Panc1 (cell line): ENCODE measurements around the gene MAN1A1. TPM values are rescaled to one million over a fixed set of nuclear protein-coding genes. Genes with fewer than 3 reads are reported as not detected.

ENCODE experiments used
- ATAC-seq: fragments of 200-7000 bp; cut with Tn5 transposase; 2 replicates; pipeline ENCODE4 v1.9.1; 2020; ENCODE audit warnings: mild to moderate bottlenecking, moderate library complexity
- BruUV-seq: library from RNA; stranded (reverse); fragments of 400-500 nt; replicated peaks from 2 replicates; lab custom pipeline; 2021; lab: Mats Ljungman, UMichigan
- CTCF ChIA-PET: fragments of 300-600 bp; sonication (Branson Sonifier 250); formaldehyde crosslinking; loops from one replicate; lab custom pipeline; 2022; ENCODE audit warnings: antibody characterized with exemption; lab: Charles Lee
- POLR2A ChIA-PET: fragments of 300-600 bp; sonication (Branson Sonifier 250); formaldehyde crosslinking; loops from one replicate; lab custom pipeline; 2022; ENCODE audit warnings: antibody characterized with exemption; lab: Charles Lee
- DNase-seq: peaks from one replicate; pipeline ENCODE4 v3.0.0-alpha.2; 2010; ENCODE audit warnings: low read depth, low spot score
- H3K27ac ChIP-seq: 2 replicates; pipeline ENCODE4 v1.5.1; 2011; ENCODE audit warnings: mild to moderate bottlenecking, low read length, inconsistent platforms
- H3K27me3 ChIP-seq: fragments of 200-500 bp; sonication (Bioruptor generic); 2 replicates; pipeline ENCODE4 v1.6.0; 2014; ENCODE audit warnings: low read length, inconsistent platforms; ENCODE audit not compliant: control insufficient read depth, insufficient read depth
- H3K36me3 ChIP-seq: fragments of 200-500 bp; sonication (Bioruptor generic); 2 replicates; pipeline ENCODE4 v1.5.1; 2014; ENCODE audit warnings: inconsistent platforms, mild to moderate bottlenecking, low read length, moderate library complexity; ENCODE audit not compliant: control insufficient read depth, insufficient read depth
- H3K4me1 ChIP-seq: 2 replicates; pipeline ENCODE4 v1.5.1; 2011; ENCODE audit warnings: inconsistent platforms, mild to moderate bottlenecking, low read length, moderate library complexity; ENCODE audit not compliant: control insufficient read depth, insufficient read depth
- H3K4me3 ChIP-seq, 2 experiments: 2 replicates each; pipeline ENCODE4 v1.5.1; 2011 to 2012; ENCODE audit warnings: low read depth in 2 of 2, low read length in 2 of 2, mild to moderate bottlenecking in 2 of 2, inconsistent platforms in 1 of 2, moderate library complexity in 1 of 2
- H3K9me3 ChIP-seq: fragments of 200-500 bp; sonication (Bioruptor generic); 2 replicates; pipeline ENCODE4 v1.5.1; 2014; ENCODE audit warnings: low read depth, mild to moderate bottlenecking, inconsistent platforms, low read length, moderate library complexity; ENCODE audit not compliant: control insufficient read depth, insufficient read depth
- POLR2AphosphoS5 ChIP-seq: IDR thresholded peaks from 2 replicates; pipeline ENCODE4 v1.6.1; 2012; ENCODE audit warnings: mild to moderate bottlenecking, low read depth, low read length, moderate library complexity
- REST ChIP-seq, 2 experiments: IDR thresholded peaks; 2 replicates each; pipeline ENCODE4 v1.6.1; 2011 to 2012; ENCODE audit warnings: low read depth in 2 of 2, control low read depth in 1 of 2, low read length in 1 of 2, mild to moderate bottlenecking in 1 of 2, moderate library complexity in 1 of 2; ENCODE audit not compliant: insufficient read depth in 1 of 2
- SIN3A ChIP-seq: IDR thresholded peaks from 2 replicates; pipeline ENCODE4 v1.6.1; 2012; ENCODE audit warnings: low read depth, mild to moderate bottlenecking, low read length, moderate library complexity, borderline replicate concordance; ENCODE audit not compliant: insufficient read depth
- TCF7L2 ChIP-seq: IDR thresholded peaks from 2 replicates; pipeline ENCODE4 v1.6.1; 2011; ENCODE audit warnings: mild to moderate bottlenecking, low read depth, low read length, inconsistent platforms
- in situ Hi-C: cut with HindIII; loops from 2 replicates; pipeline ENCODE4 v1.10.0; 2016; ENCODE audit warnings: low sequenced_read_pairs, low pct_unique_long_range_greater_than_20kb
- intact Hi-C: fragments of 100-400 bp; cut with micrococcal nuclease; formaldehyde crosslinking; loops from one replicate; pipeline ENCODE4 v1.10.0; 2022; ENCODE audit not compliant: unreplicated experiment
- total RNA-seq: library from RNA; stranded (reverse); gene quantifications from one replicate; pipeline ENCODE4 v1.2.1, GENCODE V29; 2021; ENCODE audit not compliant: unreplicated experiment
- TF ChIP-seq, protein P1 (sequence below): fragments of 450-650 bp; IDR thresholded peaks from 2 replicates; pipeline ENCODE4 v1.5.1; 2017; ENCODE audit warnings: mild to moderate bottlenecking

The MAN1A1 gene
- total RNA-seq, 1 experiment from 2014 or later, result 3.2 TPM

- no peak for ATAC-seq
- no peaks in the 10 kb centered on the region for H3K9me3 ChIP-seq
- BruUV-seq, result no TSS peak
- H3K4me1 ChIP-seq, result no peaks in the 10 kb centered on the region
- DNase-seq, result no peak
- TF ChIP-seq SIN3A (no peak), REST (IDR thresholded peaks at IDR 0.05; ENCODE audit: insufficient read depth in 1 of 2, low read depth in 2 of 2, low read length in 1 of 2) (no peak), POLR2AphosphoS5 (no peak), TCF7L2 (no peak)
- TF ChIP-seq, protein P1, sequence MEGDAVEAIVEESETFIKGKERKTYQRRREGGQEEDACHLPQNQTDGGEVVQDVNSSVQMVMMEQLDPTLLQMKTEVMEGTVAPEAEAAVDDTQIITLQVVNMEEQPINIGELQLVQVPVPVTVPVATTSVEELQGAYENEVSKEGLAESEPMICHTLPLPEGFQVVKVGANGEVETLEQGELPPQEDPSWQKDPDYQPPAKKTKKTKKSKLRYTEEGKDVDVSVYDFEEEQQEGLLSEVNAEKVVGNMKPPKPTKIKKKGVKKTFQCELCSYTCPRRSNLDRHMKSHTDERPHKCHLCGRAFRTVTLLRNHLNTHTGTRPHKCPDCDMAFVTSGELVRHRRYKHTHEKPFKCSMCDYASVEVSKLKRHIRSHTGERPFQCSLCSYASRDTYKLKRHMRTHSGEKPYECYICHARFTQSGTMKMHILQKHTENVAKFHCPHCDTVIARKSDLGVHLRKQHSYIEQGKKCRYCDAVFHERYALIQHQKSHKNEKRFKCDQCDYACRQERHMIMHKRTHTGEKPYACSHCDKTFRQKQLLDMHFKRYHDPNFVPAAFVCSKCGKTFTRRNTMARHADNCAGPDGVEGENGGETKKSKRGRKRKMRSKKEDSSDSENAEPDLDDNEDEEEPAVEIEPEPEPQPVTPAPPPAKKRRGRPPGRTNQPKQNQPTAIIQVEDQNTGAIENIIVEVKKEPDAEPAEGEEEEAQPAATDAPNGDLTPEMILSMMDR, result no peak
- in situ Hi-C loops, result no loop called here
- CTCF ChIA-PET, result no interaction called here
- H3K36me3 ChIP-seq, result no peaks in the 10 kb centered on the region
- H3K27me3 ChIP-seq, result no peaks in the 10 kb centered on the region
- H3K4me3 ChIP-seq, result no peak overlapping the region
- POLR2A ChIA-PET, result no interaction called here
- H3K27ac ChIP-seq, result no peak overlapping the region
- intact Hi-C loops, result no loop called here
Observed at GRCh38 chr6:119200512-119201175, 148.9 kb downstream of the MAN1A1 start.

DNA sequence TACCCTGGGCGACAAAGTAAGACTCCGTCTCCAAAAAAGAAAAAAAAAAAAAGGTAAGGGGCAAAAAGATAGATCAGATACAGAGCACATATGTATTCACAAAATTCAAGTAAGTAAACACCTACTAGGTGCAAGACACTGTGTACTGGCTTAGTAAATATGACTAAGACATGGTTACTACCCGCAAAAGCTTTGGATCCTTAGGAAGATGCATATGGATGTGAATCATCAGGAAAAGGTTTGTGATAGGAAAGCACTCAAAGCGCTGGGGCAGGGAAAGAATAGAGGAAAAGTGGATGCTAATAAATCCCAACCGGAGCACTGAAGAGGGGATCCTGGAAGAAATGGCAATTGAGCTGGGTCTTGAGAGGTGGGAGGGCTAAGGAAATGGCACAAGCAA lies 152.3 kb downstream of the MAN1A1 start:
- ATAC-seq (no peak), DNase-seq (no peak)
- intact Hi-C loops, result no loop called here
- BruUV-seq, result no TSS peak
- no peaks in the 10 kb centered on the region for H3K9me3 ChIP-seq
- ChIA-PET CTCF (no interaction called here), POLR2A (no interaction called here)
- H3K27me3 ChIP-seq, result no peaks in the 10 kb centered on the region
- H3K36me3 ChIP-seq, result no peaks in the 10 kb centered on the region
- no peaks in the 10 kb centered on the region for H3K4me1 ChIP-seq
- no peak overlapping the region for H3K4me3 ChIP-seq
- in situ Hi-C loops, result no loop called here
- H3K27ac ChIP-seq, result no peak overlapping the region
- TF ChIP-seq SIN3A (no peak), TCF7L2 (no peak), REST (IDR thresholded peaks at IDR 0.05; ENCODE audit: insufficient read depth in 1 of 2, low read depth in 2 of 2, low read length in 1 of 2) (no peak), POLR2AphosphoS5 (no peak)
- TF ChIP-seq, protein P1, result no peak
